Esophagus muscularis mucosa (tissue), 3 donors: ENCODE results near the gene PCF11.

Experiments used
- POLR2A ChIP-seq: fragments of 450-650 bp; IDR thresholded peaks from one replicate; pipeline ENCODE4 v1.6.1; 2017; ENCODE audit warnings: antibody characterized with exemption, moderate library complexity, mild to moderate bottlenecking, low read depth
- POLR2AphosphoS5 ChIP-seq, 2 donors: sonication (generic); formaldehyde crosslinking; IDR thresholded peaks; one replicate each; pipeline ENCODE4 v1.6.1; 2017; ENCODE audit warnings: antibody characterized with exemption in 2 of 2
- TF ChIP-seq, protein P1 (sequence below), 3 experiments: fragments of 200-600 bp in 2 of 3; fragments of 450-650 bp in 1 of 3; sonication (generic) in 2 of 3; IDR thresholded peaks; one replicate each; pipeline ENCODE4 v1.5.1; 2017 to 2019; ENCODE audit warnings: antibody characterized with exemption in 3 of 3, mild to moderate bottlenecking in 2 of 3, moderate library complexity in 1 of 3

DNA sequence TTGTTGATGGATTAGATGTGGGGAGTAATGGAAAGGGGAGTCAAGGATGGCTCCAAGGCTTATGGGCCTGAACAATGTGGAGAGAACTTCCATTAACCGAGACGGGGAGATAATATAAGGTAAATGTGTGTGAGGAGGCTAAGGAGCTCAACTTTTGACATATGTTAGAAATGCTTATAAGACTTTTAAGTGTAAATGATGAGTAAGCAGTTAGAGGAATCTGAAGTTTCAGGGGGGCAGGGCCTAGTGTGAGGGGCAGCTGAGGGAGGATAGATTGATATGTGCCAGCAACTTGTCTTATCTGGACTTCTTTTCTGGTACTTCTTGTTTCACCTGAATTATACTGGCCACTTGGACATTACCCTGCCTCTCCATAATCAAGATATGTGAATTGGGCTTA lies 66.5 kb downstream of the PCF11 start:
- TF ChIP-seq, protein P1, sequence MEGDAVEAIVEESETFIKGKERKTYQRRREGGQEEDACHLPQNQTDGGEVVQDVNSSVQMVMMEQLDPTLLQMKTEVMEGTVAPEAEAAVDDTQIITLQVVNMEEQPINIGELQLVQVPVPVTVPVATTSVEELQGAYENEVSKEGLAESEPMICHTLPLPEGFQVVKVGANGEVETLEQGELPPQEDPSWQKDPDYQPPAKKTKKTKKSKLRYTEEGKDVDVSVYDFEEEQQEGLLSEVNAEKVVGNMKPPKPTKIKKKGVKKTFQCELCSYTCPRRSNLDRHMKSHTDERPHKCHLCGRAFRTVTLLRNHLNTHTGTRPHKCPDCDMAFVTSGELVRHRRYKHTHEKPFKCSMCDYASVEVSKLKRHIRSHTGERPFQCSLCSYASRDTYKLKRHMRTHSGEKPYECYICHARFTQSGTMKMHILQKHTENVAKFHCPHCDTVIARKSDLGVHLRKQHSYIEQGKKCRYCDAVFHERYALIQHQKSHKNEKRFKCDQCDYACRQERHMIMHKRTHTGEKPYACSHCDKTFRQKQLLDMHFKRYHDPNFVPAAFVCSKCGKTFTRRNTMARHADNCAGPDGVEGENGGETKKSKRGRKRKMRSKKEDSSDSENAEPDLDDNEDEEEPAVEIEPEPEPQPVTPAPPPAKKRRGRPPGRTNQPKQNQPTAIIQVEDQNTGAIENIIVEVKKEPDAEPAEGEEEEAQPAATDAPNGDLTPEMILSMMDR (IDR thresholded peaks at IDR 0.05) = no peak
- TF ChIP-seq POLR2A (no peak), POLR2AphosphoS5 (IDR thresholded peaks at IDR 0.05) (no peak)
